OCI-LY1 (cell line): Measurements from ENCODE around the gene JAK1.

Experiments used
- CTCF ChIP-seq: fragments of 200-600 bp; sonication (generic), shearing (Covaris generic); IDR thresholded peaks from 2 replicates; pipeline ENCODE4 v1.5.1; 2017; ENCODE audit warnings: mild to moderate bottlenecking, antibody characterized with exemption, low read length, moderate library complexity, mixed read lengths
- EZH2 ChIP-seq: fragments of 200-600 bp; sonication (generic), shearing (Covaris generic); IDR thresholded peaks from 2 replicates; pipeline ENCODE4 v1.8.0; 2017; ENCODE audit warnings: borderline replicate concordance, mixed run types, mild to moderate bottlenecking, antibody characterized with exemption, low read length, moderate library complexity, mixed read lengths

- TF ChIP-seq CTCF (no peak), EZH2 (no peak)
Observed at GRCh38 chr1:64829411-64830029, 136.8 kb downstream of the JAK1 start.
